HepG2 (cell line): ENCODE results near the gene DOCK4. TPM values are rescaled to one million over a fixed set of nuclear protein-coding genes. Genes with fewer than 3 reads are reported as not detected.

Experiments used
- ELF1 ChIP-seq: sonication (generic); formaldehyde crosslinking; IDR thresholded peaks from 2 replicates; pipeline ENCODE4 v1.4.0; 2020; ENCODE audit warnings: missing genetic modification reagents
- FOSL2 ChIP-seq: sonication (generic); formaldehyde crosslinking; IDR thresholded peaks from 2 replicates; pipeline ENCODE4 v1.4.0; 2020; ENCODE audit warnings: missing genetic modification reagents
- FOXM1 ChIP-seq: sonication (generic); formaldehyde crosslinking; IDR thresholded peaks from 2 replicates; pipeline ENCODE4 v1.5.0; 2020; ENCODE audit warnings: missing genetic modification reagents
- GLI4 ChIP-seq: sonication (generic); formaldehyde crosslinking; IDR thresholded peaks from 2 replicates; pipeline ENCODE4 v1.5.1; 2020; ENCODE audit warnings: missing genetic modification reagents, mild to moderate bottlenecking, moderate library complexity, borderline replicate concordance
- HOXA5 ChIP-seq: sonication (generic); formaldehyde crosslinking; IDR thresholded peaks from 2 replicates; pipeline ENCODE4 v1.4.0; 2020; ENCODE audit warnings: missing genetic modification reagents
- HOXA7 ChIP-seq: sonication (generic); formaldehyde crosslinking; IDR thresholded peaks from 2 replicates; pipeline ENCODE4 v1.8.1; 2022; ENCODE audit warnings: mild to moderate bottlenecking, missing genetic modification reagents, moderate library complexity
- KAT8 ChIP-seq: IDR thresholded peaks from 2 replicates; pipeline ENCODE4 v1.6.1; 2016; ENCODE audit warnings: missing genetic modification reagents, missing compliant biosample characterization
- KDM4B ChIP-seq: sonication (generic); formaldehyde crosslinking; IDR thresholded peaks from 2 replicates; pipeline ENCODE4 v1.4.0; 2020; ENCODE audit warnings: missing genetic modification reagents
- NR1H2 ChIP-seq: sonication (generic); formaldehyde crosslinking; IDR thresholded peaks from 2 replicates; pipeline ENCODE4 v1.8.1; 2022; ENCODE audit warnings: low read depth, missing genetic modification reagents, borderline replicate concordance
- PRPF4 ChIP-seq: fragments of 200-400 bp; formaldehyde crosslinking; IDR thresholded peaks from 2 replicates; pipeline ENCODE4 v1.6.1; 2016; ENCODE audit warnings: low read length, low read depth; ENCODE audit not compliant: poor library complexity, severe bottlenecking
- RNF2 ChIP-seq: fragments of 450-650 bp; conservative IDR thresholded peaks from 2 replicates; pipeline ENCODE4 v1.6.1; 2016; ENCODE audit warnings: low read depth
- ZMYM2 ChIP-seq: sonication (generic); formaldehyde crosslinking; IDR thresholded peaks from 2 replicates; pipeline ENCODE4 v1.8.0; 2022; ENCODE audit warnings: mild to moderate bottlenecking, missing genetic modification reagents
- ZNF292 ChIP-seq: sonication (generic); formaldehyde crosslinking; IDR thresholded peaks from 2 replicates; pipeline ENCODE4 v1.8.1; 2022; ENCODE audit warnings: mild to moderate bottlenecking, low read depth, missing genetic modification reagents, borderline replicate concordance
- ZNF30 ChIP-seq: sonication (generic); formaldehyde crosslinking; IDR thresholded peaks from 2 replicates; pipeline ENCODE4 v1.5.0; 2020; ENCODE audit warnings: mild to moderate bottlenecking, missing genetic modification reagents
- ZNF317 ChIP-seq: sonication (generic); formaldehyde crosslinking; IDR thresholded peaks from 2 replicates; pipeline ENCODE4 v1.5.0; 2020; ENCODE audit warnings: mild to moderate bottlenecking, missing genetic modification reagents
- ZNF44 ChIP-seq: sonication (generic); formaldehyde crosslinking; IDR thresholded peaks from 2 replicates; pipeline ENCODE4 v1.5.1; 2020; ENCODE audit warnings: mild to moderate bottlenecking, missing genetic modification reagents
- ZNF616 ChIP-seq: sonication (generic); formaldehyde crosslinking; IDR thresholded peaks from 2 replicates; pipeline ENCODE4 v1.5.0; 2020; ENCODE audit warnings: low read depth, mild to moderate bottlenecking, missing genetic modification reagents
- ZNF678 ChIP-seq: sonication (generic); formaldehyde crosslinking; IDR thresholded peaks from 2 replicates; pipeline ENCODE4 v1.4.0; 2020; ENCODE audit warnings: mild to moderate bottlenecking, missing genetic modification reagents
- polyA plus RNA-seq, 8 experiments: library from polyadenylated mRNA; depleted of rRNA in 3 of 8; stranded (reverse) in 7 of 8; unstranded in 1 of 8; fragments of >200 nt; fragmentation: Illumina TruSeq in 4 of 8; extraction: Trizol in 4 of 8; gene quantifications; 2 replicates each; pipeline versions ENCODE4 v1.2.1 to v1.2.3, GENCODE V29; 2011 to 2016; ENCODE audit warnings: low read depth in 4 of 8, missing spikeins in 1 of 8, mixed read lengths in 1 of 8; ENCODE audit not compliant: insufficient read depth in 1 of 8
- total RNA-seq, 5 experiments: library from RNA; depleted of rRNA; stranded (reverse); fragments of >200 nt; fragmentation: Illumina TruSeq; extraction: Trizol; gene quantifications; 2 replicates each; pipeline ENCODE4 v1.2.3, GENCODE V29; 2016; ENCODE audit warnings: low read depth in 1 of 5
- TF ChIP-seq, protein P1 (sequence below): sonication (generic); formaldehyde crosslinking; conservative IDR thresholded peaks from 2 replicates; pipeline ENCODE4 v1.8.1; 2023; ENCODE audit warnings: missing genetic modification reagents
- TF ChIP-seq, protein P2 (sequence below): sonication (generic); formaldehyde crosslinking; IDR thresholded peaks from 2 replicates; pipeline ENCODE4 v1.5.0; 2020; ENCODE audit warnings: mild to moderate bottlenecking, missing genetic modification reagents
- TF ChIP-seq, protein P3 (sequence below): sonication (generic); formaldehyde crosslinking; IDR thresholded peaks from 2 replicates; pipeline ENCODE4 v1.9.0; 2022; ENCODE audit warnings: missing genetic modification reagents, mild to moderate bottlenecking, borderline replicate concordance

The DOCK4 gene
- total and polyA plus RNA-seq, 2 of the 13 experiments (the other 11 are each of a cell fraction or from before 2014, with no cell fraction given): 13.5 to 17.4 TPM

DNA sequence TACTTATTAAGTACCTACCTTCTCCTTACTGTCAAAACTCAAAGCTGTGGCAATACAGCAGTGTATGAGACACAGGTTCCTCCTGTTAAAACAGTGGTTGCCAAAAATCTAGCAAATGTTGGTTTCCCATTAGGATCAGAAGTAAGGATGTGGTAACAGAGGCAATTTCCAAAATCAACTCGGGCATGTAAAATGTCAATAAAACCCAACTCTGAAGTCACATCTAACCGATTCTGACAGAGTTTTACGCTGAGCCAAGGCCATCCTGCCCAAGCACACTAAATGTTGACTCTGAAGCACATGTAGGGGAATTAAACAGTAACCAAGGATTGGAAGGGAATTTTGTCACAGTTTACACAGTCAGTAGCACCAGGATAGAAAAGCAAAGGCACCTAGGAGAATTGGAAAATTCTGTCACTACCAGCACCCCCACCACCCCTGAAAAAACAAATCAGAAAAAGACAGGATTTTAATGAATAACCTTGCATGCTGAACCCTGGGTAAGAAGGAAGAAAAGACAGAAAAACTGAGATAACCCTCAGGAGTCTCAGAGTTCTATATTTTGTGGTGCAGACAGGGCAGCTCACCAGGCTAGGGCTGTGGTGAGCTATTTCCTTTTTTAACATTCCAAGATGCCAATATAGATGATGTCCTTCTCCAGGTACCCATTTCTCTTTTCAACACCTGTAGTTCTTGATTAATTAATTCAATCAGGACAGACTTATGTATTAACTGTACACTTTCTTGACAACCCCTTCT is 119.5 kb downstream of the DOCK4 start (continued):
- TF ChIP-seq ZNF292 (CRISPR knock-in tag) (peak; percentile 95), NR1H2 (CRISPR knock-in tag) (no peak), KDM4B (no peak), ELF1 (CRISPR knock-in tag) (no peak; the same call in 1 of the 2 replicates), PRPF4 (no peak), ZNF616 (CRISPR knock-in tag) (no peak), ZNF317 (CRISPR knock-in tag) (0 out of 2 replicates have a peak, but pooled peaks have one; percentile 28), HOXA7 (CRISPR knock-in tag) (no peak), FOXM1 (CRISPR knock-in tag) (no peak), RNF2 (no peak), ZNF30 (no peak), HOXA5 (no peak), ZMYM2 (no peak), KAT8 (CRISPR knock-in tag) (peak; percentile 19; the same call in 1 of the 2 replicates), ZNF44 (CRISPR knock-in tag) (no peak), ZNF678 (no peak), FOSL2 (CRISPR knock-in tag) (peak; percentile 69), GLI4 (CRISPR knock-in tag) (no peak)
- TF ChIP-seq, protein P1, sequence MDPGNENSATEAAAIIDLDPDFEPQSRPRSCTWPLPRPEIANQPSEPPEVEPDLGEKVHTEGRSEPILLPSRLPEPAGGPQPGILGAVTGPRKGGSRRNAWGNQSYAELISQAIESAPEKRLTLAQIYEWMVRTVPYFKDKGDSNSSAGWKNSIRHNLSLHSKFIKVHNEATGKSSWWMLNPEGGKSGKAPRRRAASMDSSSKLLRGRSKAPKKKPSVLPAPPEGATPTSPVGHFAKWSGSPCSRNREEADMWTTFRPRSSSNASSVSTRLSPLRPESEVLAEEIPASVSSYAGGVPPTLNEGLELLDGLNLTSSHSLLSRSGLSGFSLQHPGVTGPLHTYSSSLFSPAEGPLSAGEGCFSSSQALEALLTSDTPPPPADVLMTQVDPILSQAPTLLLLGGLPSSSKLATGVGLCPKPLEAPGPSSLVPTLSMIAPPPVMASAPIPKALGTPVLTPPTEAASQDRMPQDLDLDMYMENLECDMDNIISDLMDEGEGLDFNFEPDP (CRISPR knock-in tag): no peak
- TF ChIP-seq, protein P2, sequence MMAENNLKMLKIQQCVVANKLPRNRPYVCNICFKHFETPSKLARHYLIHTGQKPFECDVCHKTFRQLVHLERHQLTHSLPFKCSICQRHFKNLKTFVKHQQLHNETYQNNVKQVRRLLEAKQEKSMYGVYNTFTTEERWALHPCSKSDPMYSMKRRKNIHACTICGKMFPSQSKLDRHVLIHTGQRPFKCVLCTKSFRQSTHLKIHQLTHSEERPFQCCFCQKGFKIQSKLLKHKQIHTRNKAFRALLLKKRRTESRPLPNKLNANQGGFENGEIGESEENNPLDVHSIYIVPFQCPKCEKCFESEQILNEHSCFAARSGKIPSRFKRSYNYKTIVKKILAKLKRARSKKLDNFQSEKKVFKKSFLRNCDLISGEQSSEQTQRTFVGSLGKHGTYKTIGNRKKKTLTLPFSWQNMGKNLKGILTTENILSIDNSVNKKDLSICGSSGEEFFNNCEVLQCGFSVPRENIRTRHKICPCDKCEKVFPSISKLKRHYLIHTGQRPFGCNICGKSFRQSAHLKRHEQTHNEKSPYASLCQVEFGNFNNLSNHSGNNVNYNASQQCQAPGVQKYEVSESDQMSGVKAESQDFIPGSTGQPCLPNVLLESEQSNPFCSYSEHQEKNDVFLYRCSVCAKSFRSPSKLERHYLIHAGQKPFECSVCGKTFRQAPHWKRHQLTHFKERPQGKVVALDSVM (CRISPR knock-in tag): no peak
- TF ChIP-seq, protein P3, sequence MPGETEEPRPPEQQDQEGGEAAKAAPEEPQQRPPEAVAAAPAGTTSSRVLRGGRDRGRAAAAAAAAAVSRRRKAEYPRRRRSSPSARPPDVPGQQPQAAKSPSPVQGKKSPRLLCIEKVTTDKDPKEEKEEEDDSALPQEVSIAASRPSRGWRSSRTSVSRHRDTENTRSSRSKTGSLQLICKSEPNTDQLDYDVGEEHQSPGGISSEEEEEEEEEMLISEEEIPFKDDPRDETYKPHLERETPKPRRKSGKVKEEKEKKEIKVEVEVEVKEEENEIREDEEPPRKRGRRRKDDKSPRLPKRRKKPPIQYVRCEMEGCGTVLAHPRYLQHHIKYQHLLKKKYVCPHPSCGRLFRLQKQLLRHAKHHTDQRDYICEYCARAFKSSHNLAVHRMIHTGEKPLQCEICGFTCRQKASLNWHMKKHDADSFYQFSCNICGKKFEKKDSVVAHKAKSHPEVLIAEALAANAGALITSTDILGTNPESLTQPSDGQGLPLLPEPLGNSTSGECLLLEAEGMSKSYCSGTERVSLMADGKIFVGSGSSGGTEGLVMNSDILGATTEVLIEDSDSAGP (CRISPR knock-in tag): no peak
